Measurements from ENCODE around the gene STAG2. TPM values are rescaled to one million over a fixed set of nuclear protein-coding genes. Genes with fewer than 3 reads are reported as not detected.

Gene STAG2
- total and polyA plus RNA-seq, 2 experiments from 2014 or later: 68.8 to 92.8 TPM

DNA sequence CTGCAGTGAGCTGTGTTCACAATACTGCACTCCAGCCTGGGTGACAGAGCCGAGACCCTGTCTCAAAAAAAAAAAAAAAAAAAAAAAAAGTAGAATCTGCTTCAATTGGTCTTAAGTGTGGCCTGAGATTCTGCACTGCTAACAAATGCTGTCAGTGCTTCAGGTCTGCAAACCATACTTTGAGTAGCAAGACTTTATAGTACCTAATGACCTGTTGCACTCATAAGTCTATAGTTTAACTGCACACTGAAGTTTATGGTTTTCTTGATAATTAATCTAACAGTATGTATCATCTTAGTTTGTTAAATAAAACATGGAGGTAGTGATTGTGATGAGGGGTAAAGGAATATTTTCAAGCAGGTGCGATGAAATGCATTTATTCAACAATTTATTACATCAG, 135.6 kb downstream of the STAG2 start:
- Histone ChIP-seq H3K36me3 (ENCODE audit: insufficient read depth) (no peaks in the 10 kb centered on the region; the same call in 1 of the 2 replicates), H3K4me1 (ENCODE audit: insufficient read depth) (no peaks in the 10 kb centered on the region), H4K20me1 (replicated peaks; ENCODE audit: insufficient read depth) (no peaks in the 10 kb centered on the region), H3K4me2 (no peak overlapping the region), H3K79me2 (replicated peaks; ENCODE audit: insufficient read depth) (no peaks in the 10 kb centered on the region), H3K27me3 (ENCODE audit: insufficient read depth) (no peaks in the 10 kb centered on the region), H3K27ac (ENCODE audit: low read depth) (no peak overlapping the region), H3F3A (replicated peaks; ENCODE audit: low read depth) (no peaks in the 10 kb centered on the region), H3K9me2 (ENCODE audit: insufficient read depth) (no peaks in the 10 kb centered on the region), H3K4me3 (no peak overlapping the region), H2AFZ (no peak overlapping the region)
- ATAC-seq: no peak
- Mint-ChIP-seq H3K27me3 (ENCODE audit: insufficient read depth, low read depth, poor library complexity) (no peaks in the 10 kb centered on the region), H3K9me3 (no peaks in the 10 kb centered on the region), H3K27ac (no peak overlapping the region), H3K36me3 (ENCODE audit: low read depth) (peaks cover 48% of the 10 kb centered on the region), H3K4me3 (no peak overlapping the region), H3K4me1 (no peaks in the 10 kb centered on the region)
- no peak for DNase-seq (ENCODE audit: low spot score)
- TF ChIP-seq ZNF331 (CRISPR knock-in tag; IDR thresholded peaks at IDR 0.05; ENCODE audit: low read depth) (no peak), EZH2 (IDR thresholded peaks at IDR 0.05; ENCODE audit: low read depth, unreplicated experiment) (no peak), STAT1 (IDR thresholded peaks at IDR 0.05; ENCODE audit: unreplicated experiment) (no peak), NANOG (IDR thresholded peaks at IDR 0.05; ENCODE audit: borderline replicate concordance) (no peak), EZH2phosphoT487 (IDR thresholded peaks at IDR 0.05; ENCODE audit: unreplicated experiment) (no peak), CREB1 (CRISPR knock-in tag; IDR thresholded peaks at IDR 0.05; ENCODE audit: low read depth) (no peak), JUNB (IDR thresholded peaks at IDR 0.05; ENCODE audit: unreplicated experiment) (no peak), ZNF114 (CRISPR knock-in tag; IDR thresholded peaks at IDR 0.05) (no peak), POLR2AphosphoS5 (IDR thresholded peaks at IDR 0.05; ENCODE audit: low read depth) (no peak)
- TF ChIP-seq, protein P1, sequence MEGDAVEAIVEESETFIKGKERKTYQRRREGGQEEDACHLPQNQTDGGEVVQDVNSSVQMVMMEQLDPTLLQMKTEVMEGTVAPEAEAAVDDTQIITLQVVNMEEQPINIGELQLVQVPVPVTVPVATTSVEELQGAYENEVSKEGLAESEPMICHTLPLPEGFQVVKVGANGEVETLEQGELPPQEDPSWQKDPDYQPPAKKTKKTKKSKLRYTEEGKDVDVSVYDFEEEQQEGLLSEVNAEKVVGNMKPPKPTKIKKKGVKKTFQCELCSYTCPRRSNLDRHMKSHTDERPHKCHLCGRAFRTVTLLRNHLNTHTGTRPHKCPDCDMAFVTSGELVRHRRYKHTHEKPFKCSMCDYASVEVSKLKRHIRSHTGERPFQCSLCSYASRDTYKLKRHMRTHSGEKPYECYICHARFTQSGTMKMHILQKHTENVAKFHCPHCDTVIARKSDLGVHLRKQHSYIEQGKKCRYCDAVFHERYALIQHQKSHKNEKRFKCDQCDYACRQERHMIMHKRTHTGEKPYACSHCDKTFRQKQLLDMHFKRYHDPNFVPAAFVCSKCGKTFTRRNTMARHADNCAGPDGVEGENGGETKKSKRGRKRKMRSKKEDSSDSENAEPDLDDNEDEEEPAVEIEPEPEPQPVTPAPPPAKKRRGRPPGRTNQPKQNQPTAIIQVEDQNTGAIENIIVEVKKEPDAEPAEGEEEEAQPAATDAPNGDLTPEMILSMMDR (conservative IDR thresholded peaks at IDR 0.05; ENCODE audit: low read depth in 2 of 2): no peak
- TF ChIP-seq, protein P2, sequence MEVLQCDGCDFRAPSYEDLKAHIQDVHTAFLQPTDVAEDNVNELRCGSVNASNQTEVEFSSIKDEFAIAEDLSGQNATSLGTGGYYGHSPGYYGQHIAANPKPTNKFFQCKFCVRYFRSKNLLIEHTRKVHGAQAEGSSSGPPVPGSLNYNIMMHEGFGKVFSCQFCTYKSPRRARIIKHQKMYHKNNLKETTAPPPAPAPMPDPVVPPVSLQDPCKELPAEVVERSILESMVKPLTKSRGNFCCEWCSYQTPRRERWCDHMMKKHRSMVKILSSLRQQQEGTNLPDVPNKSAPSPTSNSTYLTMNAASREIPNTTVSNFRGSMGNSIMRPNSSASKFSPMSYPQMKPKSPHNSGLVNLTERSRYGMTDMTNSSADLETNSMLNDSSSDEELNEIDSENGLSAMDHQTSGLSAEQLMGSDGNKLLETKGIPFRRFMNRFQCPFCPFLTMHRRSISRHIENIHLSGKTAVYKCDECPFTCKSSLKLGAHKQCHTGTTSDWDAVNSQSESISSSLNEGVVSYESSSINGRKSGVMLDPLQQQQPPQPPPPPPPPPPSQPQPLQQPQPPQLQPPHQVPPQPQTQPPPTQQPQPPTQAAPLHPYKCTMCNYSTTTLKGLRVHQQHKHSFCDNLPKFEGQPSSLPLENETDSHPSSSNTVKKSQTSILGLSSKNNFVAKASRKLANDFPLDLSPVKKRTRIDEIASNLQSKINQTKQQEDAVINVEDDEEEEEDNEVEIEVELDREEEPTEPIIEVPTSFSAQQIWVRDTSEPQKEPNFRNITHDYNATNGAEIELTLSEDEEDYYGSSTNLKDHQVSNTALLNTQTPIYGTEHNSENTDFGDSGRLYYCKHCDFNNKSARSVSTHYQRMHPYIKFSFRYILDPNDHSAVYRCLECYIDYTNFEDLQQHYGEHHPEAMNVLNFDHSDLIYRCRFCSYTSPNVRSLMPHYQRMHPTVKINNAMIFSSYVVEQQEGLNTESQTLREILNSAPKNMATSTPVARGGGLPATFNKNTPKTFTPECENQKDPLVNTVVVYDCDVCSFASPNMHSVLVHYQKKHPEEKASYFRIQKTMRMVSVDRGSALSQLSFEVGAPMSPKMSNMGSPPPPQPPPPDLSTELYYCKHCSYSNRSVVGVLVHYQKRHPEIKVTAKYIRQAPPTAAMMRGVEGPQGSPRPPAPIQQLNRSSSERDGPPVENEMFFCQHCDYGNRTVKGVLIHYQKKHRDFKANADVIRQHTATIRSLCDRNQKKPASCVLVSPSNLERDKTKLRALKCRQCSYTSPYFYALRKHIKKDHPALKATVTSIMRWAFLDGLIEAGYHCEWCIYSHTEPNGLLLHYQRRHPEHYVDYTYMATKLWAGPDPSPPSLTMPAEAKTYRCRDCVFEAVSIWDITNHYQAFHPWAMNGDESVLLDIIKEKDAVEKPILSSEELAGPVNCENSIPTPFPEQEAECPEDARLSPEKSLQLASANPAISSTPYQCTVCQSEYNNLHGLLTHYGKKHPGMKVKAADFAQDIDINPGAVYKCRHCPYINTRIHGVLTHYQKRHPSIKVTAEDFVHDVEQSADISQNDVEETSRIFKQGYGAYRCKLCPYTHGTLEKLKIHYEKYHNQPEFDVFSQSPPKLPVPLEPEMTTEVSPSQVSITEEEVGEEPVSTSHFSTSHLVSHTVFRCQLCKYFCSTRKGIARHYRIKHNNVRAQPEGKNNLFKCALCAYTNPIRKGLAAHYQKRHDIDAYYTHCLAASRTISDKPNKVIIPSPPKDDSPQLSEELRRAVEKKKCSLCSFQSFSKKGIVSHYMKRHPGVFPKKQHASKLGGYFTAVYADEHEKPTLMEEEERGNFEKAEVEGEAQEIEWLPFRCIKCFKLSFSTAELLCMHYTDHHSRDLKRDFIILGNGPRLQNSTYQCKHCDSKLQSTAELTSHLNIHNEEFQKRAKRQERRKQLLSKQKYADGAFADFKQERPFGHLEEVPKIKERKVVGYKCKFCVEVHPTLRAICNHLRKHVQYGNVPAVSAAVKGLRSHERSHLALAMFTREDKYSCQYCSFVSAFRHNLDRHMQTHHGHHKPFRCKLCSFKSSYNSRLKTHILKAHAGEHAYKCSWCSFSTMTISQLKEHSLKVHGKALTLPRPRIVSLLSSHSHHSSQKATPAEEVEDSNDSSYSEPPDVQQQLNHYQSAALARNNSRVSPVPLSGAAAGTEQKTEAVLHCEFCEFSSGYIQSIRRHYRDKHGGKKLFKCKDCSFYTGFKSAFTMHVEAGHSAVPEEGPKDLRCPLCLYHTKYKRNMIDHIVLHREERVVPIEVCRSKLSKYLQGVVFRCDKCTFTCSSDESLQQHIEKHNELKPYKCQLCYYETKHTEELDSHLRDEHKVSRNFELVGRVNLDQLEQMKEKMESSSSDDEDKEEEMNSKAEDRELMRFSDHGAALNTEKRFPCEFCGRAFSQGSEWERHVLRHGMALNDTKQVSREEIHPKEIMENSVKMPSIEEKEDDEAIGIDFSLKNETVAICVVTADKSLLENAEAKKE (CRISPR knock-in tag; IDR thresholded peaks at IDR 0.05): no peak
- TF ChIP-seq, protein P3, sequence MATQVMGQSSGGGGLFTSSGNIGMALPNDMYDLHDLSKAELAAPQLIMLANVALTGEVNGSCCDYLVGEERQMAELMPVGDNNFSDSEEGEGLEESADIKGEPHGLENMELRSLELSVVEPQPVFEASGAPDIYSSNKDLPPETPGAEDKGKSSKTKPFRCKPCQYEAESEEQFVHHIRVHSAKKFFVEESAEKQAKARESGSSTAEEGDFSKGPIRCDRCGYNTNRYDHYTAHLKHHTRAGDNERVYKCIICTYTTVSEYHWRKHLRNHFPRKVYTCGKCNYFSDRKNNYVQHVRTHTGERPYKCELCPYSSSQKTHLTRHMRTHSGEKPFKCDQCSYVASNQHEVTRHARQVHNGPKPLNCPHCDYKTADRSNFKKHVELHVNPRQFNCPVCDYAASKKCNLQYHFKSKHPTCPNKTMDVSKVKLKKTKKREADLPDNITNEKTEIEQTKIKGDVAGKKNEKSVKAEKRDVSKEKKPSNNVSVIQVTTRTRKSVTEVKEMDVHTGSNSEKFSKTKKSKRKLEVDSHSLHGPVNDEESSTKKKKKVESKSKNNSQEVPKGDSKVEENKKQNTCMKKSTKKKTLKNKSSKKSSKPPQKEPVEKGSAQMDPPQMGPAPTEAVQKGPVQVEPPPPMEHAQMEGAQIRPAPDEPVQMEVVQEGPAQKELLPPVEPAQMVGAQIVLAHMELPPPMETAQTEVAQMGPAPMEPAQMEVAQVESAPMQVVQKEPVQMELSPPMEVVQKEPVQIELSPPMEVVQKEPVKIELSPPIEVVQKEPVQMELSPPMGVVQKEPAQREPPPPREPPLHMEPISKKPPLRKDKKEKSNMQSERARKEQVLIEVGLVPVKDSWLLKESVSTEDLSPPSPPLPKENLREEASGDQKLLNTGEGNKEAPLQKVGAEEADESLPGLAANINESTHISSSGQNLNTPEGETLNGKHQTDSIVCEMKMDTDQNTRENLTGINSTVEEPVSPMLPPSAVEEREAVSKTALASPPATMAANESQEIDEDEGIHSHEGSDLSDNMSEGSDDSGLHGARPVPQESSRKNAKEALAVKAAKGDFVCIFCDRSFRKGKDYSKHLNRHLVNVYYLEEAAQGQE (IDR thresholded peaks at IDR 0.05; ENCODE audit: unreplicated experiment): no peak
- TF ChIP-seq, protein P4, sequence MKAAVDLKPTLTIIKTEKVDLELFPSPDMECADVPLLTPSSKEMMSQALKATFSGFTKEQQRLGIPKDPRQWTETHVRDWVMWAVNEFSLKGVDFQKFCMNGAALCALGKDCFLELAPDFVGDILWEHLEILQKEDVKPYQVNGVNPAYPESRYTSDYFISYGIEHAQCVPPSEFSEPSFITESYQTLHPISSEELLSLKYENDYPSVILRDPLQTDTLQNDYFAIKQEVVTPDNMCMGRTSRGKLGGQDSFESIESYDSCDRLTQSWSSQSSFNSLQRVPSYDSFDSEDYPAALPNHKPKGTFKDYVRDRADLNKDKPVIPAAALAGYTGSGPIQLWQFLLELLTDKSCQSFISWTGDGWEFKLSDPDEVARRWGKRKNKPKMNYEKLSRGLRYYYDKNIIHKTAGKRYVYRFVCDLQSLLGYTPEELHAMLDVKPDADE (IDR thresholded peaks at IDR 0.05): no peak
